Tibial nerve (tissue), 4 donors: ENCODE results near the gene MTRF1L. TPM values are rescaled to one million over a fixed set of nuclear protein-coding genes. Genes with fewer than 3 reads are reported as not detected.

Experiments
- DNase-seq, 2 donors: peaks; one replicate each; pipeline ENCODE4 v3.0.0-alpha.2; 2019; ENCODE audit warnings: low spot score in 2 of 2
- H3K27ac ChIP-seq, 4 donors: fragments of 200-600 bp; sonication (generic) in 3 of 4; one replicate each; pipeline ENCODE4 v1.5.1; 2017 to 2019; ENCODE audit warnings: mild to moderate bottlenecking in 1 of 4
- H3K27me3 ChIP-seq, 2 donors: fragments of 200-600 bp; sonication (generic) in 1 of 2; one replicate each; pipeline versions ENCODE4 v1.5.1 to v1.6.0; 2017 to 2019
- H3K36me3 ChIP-seq, 3 donors: fragments of 200-600 bp; sonication (generic); one replicate each; pipeline ENCODE4 v1.5.1; 2018 to 2019
- H3K4me1 ChIP-seq, 4 donors: fragments of 200-600 bp; sonication (generic) in 3 of 4; one replicate each; pipeline ENCODE4 v1.5.1; 2017 to 2019
- H3K4me3 ChIP-seq, 4 donors: fragments of 200-600 bp; sonication (generic) in 3 of 4; one replicate each; pipeline ENCODE4 v1.5.1; 2017 to 2019; ENCODE audit warnings: mild to moderate bottlenecking in 1 of 4, moderate library complexity in 1 of 4
- H3K9me3 ChIP-seq, 4 donors: fragments of 200-600 bp; sonication (generic) in 3 of 4; one replicate each; pipeline ENCODE4 v1.5.1; 2017 to 2019
- CTCF ChIP-seq, 5 experiments: fragments of 200-600 bp in 3 of 5; fragments of 450-650 bp in 2 of 5; sonication (generic) in 3 of 5; IDR thresholded peaks; one replicate each; pipeline ENCODE4 v1.5.1; 2016 to 2019; ENCODE audit warnings: antibody characterized with exemption in 5 of 5, mild to moderate bottlenecking in 3 of 5, moderate library complexity in 2 of 5
- EP300 ChIP-seq, 2 donors: sonication (generic); formaldehyde crosslinking; IDR thresholded peaks; one replicate each; pipeline ENCODE4 v1.6.1; 2017; ENCODE audit warnings: antibody characterized with exemption in 2 of 2, mild to moderate bottlenecking in 1 of 2
- POLR2A ChIP-seq, 2 donors: fragments of 450-650 bp; IDR thresholded peaks; one replicate each; pipeline ENCODE4 v1.6.1; 2017; ENCODE audit warnings: antibody characterized with exemption in 2 of 2, mild to moderate bottlenecking in 2 of 2, moderate library complexity in 2 of 2
- small RNA-seq: library from RNA; depleted of rRNA; stranded (forward); fragments of <200 nt; gene quantifications from one replicate; pipeline ENCODE3, GENCODE V24; 2016
- total RNA-seq, 4 donors: library from RNA; depleted of rRNA; stranded (reverse); fragments of >200 nt; gene quantifications; one replicate each; pipeline ENCODE4 v1.1.0, GENCODE V29; 2016

The MTRF1L gene
- total RNA-seq, 4 donors from 2014 or later, result 10.6 to 22.3 (median 12.4) TPM

GRCh38 chr6:152941746-152942145, 60.8 kb downstream of the MTRF1L start:
- Histone ChIP-seq H3K4me3 (no peak overlapping the region), H3K36me3 (no peaks in the 10 kb centered on the region), H3K27me3 (no peaks in the 10 kb centered on the region), H3K27ac (no peak overlapping the region), H3K9me3 (no peaks in the 10 kb centered on the region), H3K4me1 (no peaks in the 10 kb centered on the region)
- TF ChIP-seq EP300 (IDR thresholded peaks at IDR 0.05) (no peak), CTCF (IDR thresholded peaks at IDR 0.05) (no peak), POLR2A (IDR thresholded peaks at IDR 0.05) (no peak)
- DNase-seq, result no peak

Small RNA genes within 50 kb of the gene (small RNA-seq; reads per million reads assigned to genes)
- gene AL080276.1, result not detected

Other genes starting within 250 kb of the MTRF1L start
- 1 to 10 TPM in 3 of 4 donors, under 1 TPM in 1; 0.66 to 3.9 (median 1.8) TPM for gene FBXO5, start 19.7 kb downstream of the MTRF1L start, total RNA-seq
- 1 to 10 TPM in 1 of 4 donors, under 1 TPM in 1, not detected in 2; under 0.01 to 3.3 TPM for gene RGS17, start 128.6 kb upstream of the MTRF1L start, total RNA-seq